GM18526 (cell line): ENCODE results near the gene BHLHA9.

Source experiments
- POLR2A ChIP-seq: IDR thresholded peaks from 3 replicates; pipeline ENCODE4 v1.6.1; 2011; ENCODE audit not compliant: insufficient read length; ENCODE audit errors: extremely low read depth

The BHLHA9 gene

DNA sequence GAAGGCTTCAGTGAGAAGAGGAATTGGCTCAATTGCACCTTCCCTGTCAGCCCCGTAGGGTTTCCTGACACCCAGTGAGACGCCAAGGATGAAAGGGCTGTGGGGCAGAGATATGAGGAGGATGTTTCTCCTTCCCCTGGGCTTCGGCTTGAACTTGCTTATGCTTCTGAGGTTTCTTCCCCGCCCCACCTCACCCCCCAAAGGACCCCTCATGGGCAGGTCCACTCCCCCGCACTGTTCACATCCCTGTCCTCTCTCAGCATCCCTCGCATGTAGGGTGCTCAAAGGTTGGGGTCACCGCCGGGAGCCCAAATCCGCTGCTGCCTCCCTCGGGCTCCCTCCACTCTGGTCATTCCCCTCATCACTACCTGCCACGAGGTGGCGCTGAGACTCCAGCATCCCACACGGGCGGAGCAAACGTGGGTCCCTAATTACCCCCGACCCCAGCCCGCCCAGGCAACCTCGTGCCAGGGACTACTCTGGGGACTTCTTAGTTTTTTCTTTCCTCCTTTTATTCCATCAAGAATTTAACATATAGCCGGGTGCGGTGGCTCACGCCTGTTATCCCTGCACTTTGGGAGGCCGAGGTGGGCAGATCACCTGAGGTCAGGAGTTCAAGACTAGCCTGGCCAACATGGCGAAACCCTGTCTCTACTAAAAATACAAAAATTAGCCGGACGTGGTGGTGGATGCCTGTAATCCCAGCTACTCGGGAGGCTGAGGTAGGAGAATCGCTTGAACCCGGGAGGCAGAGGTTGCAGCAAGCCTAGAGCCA, 5.9 kb downstream of the BHLHA9 start:
- no peak for TF ChIP-seq POLR2A

DNA sequence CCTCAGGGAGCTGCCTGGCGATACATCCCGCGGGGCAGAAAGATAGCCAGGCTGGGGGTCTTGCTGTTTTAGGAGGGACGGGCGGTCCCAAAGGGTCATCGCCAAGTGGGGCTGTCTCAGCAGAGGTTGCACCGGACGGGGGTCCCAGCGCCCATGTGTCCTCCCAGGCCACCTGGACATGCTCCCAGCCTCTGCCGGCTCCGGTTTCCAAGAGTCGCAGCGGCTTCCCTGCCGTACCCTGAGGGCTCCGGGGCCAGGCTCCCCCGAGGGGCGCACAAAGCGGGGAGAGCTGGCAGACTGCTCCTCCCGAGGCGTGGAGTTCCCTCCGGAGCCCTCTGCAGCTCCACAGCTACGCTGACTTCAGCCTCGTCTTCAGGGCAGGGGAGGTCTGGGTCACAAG, 10.4 kb downstream of the BHLHA9 start:
- no peak for TF ChIP-seq POLR2A

DNA sequence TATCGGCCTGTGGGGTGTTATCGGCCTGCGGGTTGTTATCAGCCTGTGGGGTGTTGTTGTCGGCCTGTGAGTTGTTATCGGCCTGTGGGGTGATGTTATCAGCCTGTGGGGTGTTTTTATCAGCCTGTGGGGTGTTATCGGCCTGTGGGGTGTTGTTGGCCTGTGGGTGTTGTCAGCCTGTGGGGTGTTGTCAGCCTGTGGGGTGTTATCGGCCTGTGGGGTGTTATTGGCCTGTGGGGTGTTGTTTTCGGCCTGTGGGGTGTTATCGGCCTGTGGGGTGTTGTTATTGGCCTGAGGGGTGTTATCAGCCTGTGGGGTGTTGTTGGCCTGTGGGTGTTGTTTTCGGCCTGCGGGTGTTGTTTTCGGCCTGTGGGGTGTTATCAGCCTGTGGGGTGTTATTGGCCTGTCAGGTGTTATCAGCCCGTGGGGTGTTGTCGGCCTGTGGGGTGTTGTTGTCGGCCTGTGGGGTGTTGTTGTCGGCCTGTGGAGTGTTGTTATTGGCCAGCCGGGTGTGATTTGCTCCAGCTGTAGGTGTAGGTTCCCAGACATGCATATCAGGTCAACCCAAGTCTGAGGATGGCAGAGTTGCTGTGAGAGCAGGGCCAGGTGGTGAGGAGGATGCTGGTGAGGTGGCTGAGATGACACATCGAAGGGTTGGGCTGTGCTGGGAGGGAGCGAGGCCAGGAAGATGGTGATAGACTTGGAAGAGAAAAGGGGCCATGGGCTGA, 16.3 kb downstream of the BHLHA9 start:
- no peak for TF ChIP-seq POLR2A

DNA sequence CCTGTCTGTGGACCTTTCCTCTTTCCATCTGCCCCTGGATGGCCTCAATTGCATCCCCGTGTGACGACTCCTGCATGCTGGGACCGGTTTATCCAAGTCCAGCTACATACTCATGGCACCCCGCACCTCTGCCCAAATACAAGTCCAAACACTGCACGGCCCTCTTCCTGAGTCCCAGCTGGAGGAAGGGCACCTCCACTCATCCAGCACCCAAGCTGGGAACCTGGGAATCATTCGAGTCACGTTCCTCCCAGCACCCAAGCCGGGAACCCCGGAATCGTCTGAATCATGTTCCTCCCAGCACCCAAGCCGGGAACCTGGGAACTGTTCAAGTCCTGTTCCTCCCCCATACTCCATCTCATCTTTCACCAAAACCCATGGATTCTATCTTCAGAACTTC, 19.5 kb downstream of the BHLHA9 start:
- no peak for TF ChIP-seq POLR2A

DNA sequence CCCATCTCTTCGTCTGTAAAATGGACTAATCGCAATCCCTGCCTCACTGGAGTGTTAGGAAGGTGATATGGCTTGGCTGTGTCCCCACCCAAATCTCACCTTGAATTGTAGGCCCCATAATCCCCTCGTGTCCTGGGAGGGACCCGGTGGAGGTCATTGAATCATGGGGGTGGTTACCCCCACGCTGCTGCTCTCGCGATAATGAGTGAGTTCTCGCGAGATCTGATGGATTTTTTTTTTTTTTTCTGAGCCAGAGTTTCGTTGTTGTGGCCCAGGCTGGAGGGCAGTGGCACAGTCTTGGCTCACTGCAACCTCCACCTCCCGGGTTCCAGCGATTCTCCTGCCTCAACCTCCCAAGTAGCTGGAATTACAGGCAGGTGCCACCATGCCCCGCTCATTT, 20.4 kb downstream of the BHLHA9 start:
- TF ChIP-seq POLR2A = no peak

DNA sequence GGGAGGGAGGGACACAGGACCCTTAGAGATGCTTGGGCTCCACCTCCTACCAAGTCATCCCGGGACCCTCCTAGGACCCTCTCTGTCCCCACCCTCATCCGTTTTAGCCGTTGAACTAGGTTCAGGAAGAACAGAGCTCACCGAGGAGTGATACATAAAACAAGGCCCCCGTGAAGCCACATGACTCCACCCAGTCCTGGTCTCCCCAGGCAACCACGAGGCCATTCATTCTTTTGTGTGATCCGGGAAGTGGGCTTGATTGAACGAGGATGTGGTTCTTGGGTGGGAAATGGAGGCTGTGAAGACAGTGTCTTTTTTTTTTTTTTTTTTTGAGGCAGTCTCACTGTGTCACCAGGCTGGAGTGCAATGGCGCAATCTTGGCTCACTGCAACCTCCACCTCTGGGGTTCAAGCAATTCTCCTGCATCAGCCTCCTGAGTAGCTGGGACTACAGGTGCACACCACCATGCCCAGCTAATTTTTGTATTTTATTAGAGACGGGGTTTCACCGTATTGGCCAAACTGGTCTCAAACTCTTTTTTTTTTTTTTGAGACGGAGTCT, 24.0 kb downstream of the BHLHA9 start:
- TF ChIP-seq POLR2A = no peak

DNA sequence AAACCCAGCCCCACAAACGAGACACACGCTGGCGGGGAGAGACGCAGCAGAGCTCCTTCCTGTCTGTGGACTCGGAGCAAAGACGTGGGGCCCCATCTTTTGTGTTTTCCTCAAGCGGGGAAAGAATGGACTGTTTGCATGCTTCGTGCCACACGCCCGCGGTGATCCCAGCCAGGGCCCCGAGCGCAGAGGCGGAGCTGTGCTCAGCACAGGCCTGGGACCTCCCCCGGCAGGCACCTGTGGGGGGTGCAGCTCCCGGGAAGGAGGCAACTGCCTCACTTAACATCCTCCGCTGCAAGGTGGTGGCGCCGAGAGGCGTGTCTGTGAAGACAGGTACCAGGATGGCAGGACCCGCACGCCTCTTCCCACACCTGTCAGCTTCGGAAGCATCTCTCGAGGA, 28.4 kb downstream of the BHLHA9 start:
- TF ChIP-seq POLR2A = no peak

DNA sequence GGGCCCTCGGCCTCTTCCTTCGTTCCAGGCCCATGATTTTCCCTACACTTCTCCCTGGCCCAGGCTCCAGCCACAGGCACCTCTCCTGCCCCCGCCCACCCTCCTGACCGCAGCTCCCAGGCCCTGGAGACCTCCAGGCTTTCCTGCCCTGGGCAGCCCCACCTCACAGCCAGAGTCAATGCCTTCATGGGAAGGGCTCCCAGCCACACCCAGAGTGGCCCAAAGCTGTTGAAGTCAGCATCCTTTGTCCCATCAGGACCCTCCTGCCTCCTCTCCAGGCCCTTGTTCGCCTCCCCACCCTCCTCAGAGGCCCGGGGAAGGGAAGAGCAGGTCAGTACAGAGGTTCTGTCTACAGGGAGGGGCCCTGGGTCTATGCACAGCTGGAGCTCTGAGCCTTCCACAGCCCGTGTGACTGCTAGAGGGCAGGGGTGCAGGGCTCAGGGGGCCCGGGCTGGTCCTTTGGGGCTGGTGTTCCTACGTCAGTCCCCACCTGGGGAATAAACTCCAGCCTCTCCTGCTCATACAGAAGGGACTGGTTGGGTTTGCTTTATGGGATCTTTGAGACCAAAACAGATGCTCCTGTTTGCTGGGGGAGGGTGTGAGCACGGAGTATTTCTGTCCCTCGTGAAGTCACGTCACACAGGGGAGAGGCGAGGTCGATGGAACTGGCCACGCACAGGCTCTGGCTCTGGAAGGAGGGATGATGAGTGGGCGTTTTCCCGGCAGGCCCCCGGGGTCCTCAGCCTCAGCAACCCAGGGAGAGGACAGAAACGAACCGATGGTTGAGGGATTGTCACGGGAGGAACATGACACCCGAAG, 29.5 kb downstream of the BHLHA9 start:
- no peak for TF ChIP-seq POLR2A

DNA sequence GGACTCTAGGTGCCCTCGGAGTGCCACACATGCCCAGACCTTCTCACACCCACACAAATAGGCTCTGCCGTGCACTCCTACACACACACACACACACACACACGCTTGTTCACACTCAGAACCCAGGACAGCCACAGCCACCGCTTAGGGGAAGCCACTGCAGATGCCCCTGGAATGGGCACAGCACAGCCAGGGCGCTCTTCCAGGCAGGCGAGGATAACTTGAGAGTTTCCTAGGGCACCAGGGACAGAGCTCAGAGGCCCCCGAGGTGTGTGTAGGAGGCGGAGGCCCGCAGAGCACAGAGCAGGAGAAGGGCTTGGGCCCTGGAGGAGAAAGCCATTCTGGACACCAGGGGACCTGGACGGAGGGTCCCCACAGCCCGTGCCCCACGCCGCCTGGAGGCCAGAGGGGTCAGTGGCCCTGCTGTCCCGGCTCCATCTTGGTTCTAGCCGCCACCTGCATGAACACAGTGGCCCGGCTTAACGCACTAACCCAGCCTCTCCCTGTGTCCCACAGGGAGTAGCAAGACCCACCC, 30.2 kb downstream of the BHLHA9 start:
- no peak for TF ChIP-seq POLR2A

DNA sequence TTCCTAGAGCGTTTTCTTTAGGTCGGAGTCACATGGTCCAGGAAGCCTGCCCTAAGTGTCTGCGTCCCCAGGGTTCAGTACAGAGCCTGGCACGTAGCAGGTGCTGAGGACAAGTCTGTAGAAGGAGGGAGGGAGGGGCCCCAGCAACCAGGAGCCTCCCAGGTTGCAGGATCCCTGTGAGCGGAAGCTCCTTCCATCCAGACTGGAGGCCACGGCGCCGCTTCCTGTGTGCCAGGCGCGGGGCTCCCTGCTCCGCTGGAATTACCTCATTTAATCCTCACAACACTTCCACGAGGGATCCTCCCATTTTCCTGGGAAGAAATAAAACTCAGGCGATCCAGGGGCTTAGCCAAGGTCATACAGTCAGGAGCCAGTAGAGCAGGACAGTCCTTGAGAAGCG, 31.3 kb downstream of the BHLHA9 start:
- no peak for TF ChIP-seq POLR2A

DNA sequence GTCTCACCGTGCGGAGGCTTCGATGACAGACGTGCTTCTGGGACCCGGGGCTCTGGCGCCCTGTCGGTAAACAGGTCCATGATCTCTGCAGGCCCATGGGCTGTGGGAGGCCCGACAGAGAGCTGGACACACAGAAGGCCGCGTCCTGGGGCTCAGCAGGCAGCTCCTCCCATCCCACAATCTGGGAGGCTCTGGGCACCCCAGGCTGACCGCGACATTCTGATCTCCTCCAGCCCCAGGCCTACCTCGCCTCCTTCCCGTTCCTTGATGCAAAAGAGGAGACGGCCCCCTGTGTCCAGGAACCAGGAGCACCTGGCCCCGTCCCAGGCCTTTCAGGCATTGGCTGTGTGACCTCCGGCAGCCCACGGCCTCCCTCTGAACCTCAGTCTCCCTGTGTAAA, 32.5 kb downstream of the BHLHA9 start:
- TF ChIP-seq POLR2A = no peak

DNA sequence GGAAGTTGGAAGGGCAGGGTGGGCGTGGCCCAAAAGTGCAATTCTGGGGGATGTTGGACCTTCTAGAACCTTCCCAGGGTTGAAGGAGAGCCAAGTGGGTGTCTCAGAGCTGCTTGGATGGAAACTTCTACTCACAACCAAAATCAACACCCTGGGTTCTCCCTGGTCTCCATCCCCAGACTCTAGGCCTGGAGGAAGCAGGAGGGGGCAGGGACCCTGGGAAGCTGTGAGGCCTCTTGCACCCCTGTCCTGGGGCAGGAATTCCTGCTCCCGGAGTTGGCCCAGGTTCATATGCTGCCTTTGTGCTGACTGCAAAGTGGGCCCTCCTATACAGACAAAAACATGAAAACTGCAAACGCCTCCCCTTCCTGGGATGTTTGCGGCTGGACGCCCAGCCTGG, 34.3 kb downstream of the BHLHA9 start:
- no peak for TF ChIP-seq POLR2A

DNA sequence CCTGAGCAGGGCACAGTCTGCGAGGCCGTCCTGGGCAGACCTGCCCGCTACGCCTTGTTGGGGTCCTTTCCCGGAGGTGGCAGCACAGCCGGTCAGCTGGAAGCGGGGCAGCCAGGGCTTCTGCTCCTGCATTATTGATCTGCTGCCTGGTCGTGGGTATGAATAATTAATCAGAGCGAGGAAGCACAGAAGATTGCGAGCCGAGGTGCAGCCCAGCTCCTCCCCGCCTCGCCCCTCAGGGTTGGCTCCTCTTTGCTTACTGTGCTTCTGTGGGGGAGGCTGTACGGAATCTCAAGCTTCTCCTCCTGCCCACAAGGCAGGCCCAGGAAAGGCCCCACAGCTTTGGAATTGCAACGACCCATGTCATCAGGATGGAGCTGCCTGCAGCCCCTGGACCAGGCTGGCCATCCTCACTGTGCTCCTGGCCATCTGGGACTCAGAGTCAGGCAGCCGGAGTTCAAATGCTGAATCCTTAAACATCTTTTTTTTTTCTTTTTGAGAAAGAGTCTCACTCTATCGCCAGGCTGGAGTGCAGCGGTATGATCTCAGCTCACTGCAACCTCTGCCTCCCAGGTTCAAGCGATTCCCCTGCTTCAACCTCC, 34.8 kb downstream of the BHLHA9 start:
- TF ChIP-seq POLR2A = no peak

DNA sequence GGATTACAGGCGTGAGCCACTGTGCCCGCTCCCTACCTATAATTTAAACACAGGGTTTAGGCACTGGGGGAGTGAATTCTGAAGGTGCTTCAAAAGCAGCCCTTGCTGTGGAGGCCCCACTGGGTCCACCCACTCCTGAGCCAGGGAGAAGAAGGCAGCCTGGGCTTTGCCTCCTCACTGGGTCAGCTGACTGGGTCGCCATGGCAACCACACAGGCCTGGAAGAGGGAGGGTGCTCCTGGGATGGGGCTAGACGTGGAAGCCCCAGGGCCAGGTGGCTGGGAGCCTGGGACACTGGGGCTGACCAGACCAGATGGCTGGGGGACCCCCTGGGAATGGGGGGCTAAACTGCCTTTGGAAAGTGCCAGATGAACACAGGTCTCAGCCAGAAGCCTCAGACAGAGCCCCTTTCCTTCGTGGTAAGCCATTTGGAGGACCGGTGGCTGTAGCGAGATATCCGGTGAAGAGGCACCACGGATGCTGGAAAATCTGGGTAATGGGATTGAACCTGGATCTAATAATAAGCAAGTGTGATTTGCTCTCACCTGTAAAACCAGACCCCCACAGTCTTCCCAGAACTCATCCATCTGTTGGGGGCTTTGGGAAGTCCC, 42.1 kb downstream of the BHLHA9 start:
- TF ChIP-seq POLR2A = no peak
